Muscle of arm (tissue), 12 donors: ENCODE measurements around the gene CRACDL. TPM values are rescaled to one million over a fixed set of nuclear protein-coding genes. Genes with fewer than 3 reads are reported as not detected.

ENCODE experiments used
- DNase-seq: peaks from one replicate; pipeline ENCODE4 v3.0.0-alpha.2; 2013
- polyA plus RNA-seq, 12 donors: library from polyadenylated mRNA; unstranded; fragments of 120-200 nt; gene quantifications; one replicate each; pipeline ENCODE4 v1.2.1, GENCODE V29; 2013; ENCODE audit not compliant: insufficient read length in 12 of 12

Gene CRACDL
- polyA plus RNA-seq, 12 donors, result 0.92 to 9.8 (median 1.8) TPM; not detected in 1

- DNase-seq, result no peak
Measured at GRCh38 chr2:98804265-98804650, 131.8 kb downstream of the CRACDL start.

GRCh38 chr2:98803405-98804264, 132.4 kb downstream of the CRACDL start:
- no peak for DNase-seq

GRCh38 chr2:98802344-98802743, 133.7 kb downstream of the CRACDL start:
- DNase-seq, result no peak

- no peak for DNase-seq
Measured at GRCh38 chr2:98801921-98802321, 134.1 kb downstream of the CRACDL start.

- no peak for DNase-seq
Measured at GRCh38 chr2:98801286-98801685, 134.7 kb downstream of the CRACDL start.

- no peak for DNase-seq
Measured at GRCh38 chr2:98800330-98801064, 135.5 kb downstream of the CRACDL start.

- DNase-seq, result no peak
Measured at GRCh38 chr2:98799375-98800329, 136.4 kb downstream of the CRACDL start.

GRCh38 chr2:98796775-98797544, 139.1 kb downstream of the CRACDL start:
- DNase-seq, result no peak

GRCh38 chr2:98795891-98796676, 139.9 kb downstream of the CRACDL start:
- no peak for DNase-seq

GRCh38 chr2:98793897-98794830, 141.9 kb downstream of the CRACDL start:
- no peak for DNase-seq

- DNase-seq, result no peak
Measured at GRCh38 chr2:98793275-98793674, 142.8 kb downstream of the CRACDL start.

- DNase-seq, result no peak
Measured at GRCh38 chr2:98790221-98790620, 145.8 kb downstream of the CRACDL start.

- DNase-seq, result no peak
Measured at GRCh38 chr2:98787700-98788099, 148.3 kb downstream of the CRACDL start.

GRCh38 chr2:98786179-98786578, 149.8 kb downstream of the CRACDL start:
- DNase-seq, result no peak

- DNase-seq, result no peak
Measured at GRCh38 chr2:98782570-98782969, 153.5 kb downstream of the CRACDL start.

GRCh38 chr2:98781822-98782221, 154.2 kb downstream of the CRACDL start:
- DNase-seq, result no peak

GRCh38 chr2:98778741-98779483, 157.1 kb downstream of the CRACDL start:
- DNase-seq, result no peak

- DNase-seq, result no peak
Measured at GRCh38 chr2:98778151-98778550, 157.9 kb downstream of the CRACDL start.
